ENCODE results near the gene TSHZ1. TPM values are rescaled to one million over a fixed set of nuclear protein-coding genes. Genes with fewer than 3 reads are reported as not detected.

Gene TSHZ1
- total and polyA plus RNA-seq, 8 donors: 13.3 to 38.5 (median 31.7) TPM

DNA sequence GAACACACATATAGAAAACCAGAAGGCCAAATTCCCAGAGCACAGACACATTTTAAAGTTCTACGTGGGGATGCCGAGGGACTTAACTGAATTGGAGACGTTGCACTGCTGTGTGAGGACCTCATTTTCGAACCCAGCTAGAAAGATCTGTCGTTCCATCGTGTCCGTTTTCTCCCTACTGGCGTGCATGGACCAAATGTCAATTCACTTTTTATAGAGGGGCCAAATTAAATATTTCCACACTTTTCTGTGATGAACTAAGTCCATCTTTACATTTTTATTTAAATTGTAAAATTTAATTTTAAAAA, 692 bp upstream of the TSHZ1 start:
- H3K4me3 ChIP-seq: peak overlapping the region; percentile 76 to 93
- peak overlapping the region; percentile 95 to 98 for H3K27ac ChIP-seq
- intact Hi-C loops (cut with DNase I): no loop called here
- TF ChIP-seq CTCF (IDR thresholded peaks at IDR 0.05): no peak
- peaks cover 9 to 63% of the 10 kb centered on the region in 2 donors for H3K4me1 ChIP-seq
- H3K9me3 ChIP-seq: no peaks in the 10 kb centered on the region
- DNase-seq (no peak), ATAC-seq (no peak)
- H3K27me3 ChIP-seq: peaks cover 0 to 14% of the 10 kb centered on the region in 2 donors
- H3K36me3 ChIP-seq: no peaks in the 10 kb centered on the region

DNA sequence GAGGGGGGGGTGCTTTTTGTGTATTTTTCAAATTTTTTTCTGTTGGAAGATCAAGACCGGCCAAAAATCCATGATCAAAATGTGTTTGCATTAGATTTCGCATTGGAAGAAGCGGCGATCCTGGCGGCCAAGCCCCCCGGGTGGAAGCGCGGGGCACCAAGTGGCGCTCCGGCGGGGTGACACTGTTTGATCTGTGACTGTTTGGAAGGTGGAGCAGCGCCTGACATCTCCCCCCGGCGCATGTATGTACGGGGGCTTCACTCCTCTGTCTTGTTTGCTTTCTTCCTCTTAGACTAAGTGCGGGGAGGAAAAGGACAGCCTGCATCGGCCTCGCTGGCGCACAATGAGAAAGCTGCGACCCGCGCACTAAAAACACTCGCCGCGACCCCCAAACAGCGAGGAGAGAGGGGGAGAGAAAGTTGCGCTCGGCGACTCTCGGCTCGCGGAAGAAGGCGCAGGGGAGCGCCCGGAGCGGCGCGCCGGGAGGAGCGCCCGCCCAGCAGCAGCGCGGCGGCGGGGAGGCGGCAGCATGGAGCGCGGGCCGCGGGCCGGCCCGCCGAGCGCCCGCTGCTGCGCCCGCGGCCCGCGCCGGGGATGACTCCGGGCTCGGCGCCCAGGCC, 515 bp downstream of the TSHZ1 start:
- ATAC-seq: no peak
- intact Hi-C loops (cut with DNase I): no loop called here
- H3K36me3 ChIP-seq: no peaks in the 10 kb centered on the region

GRCh38 chr18:75211626-75211952, 992 bp downstream of the TSHZ1 start:
- no peak for TF ChIP-seq CTCF (IDR thresholded peaks at IDR 0.05)
- DNase-seq (no peak), ATAC-seq (no peak)
- H3K27ac ChIP-seq: peak overlapping the region; percentile 58 to 70
- peak overlapping the region; percentile 65 to 70 for H3K4me3 ChIP-seq
- H3K27me3 ChIP-seq: no peaks in the 10 kb centered on the region
- H3K36me3 ChIP-seq: no peaks in the 10 kb centered on the region
- intact Hi-C loops (cut with DNase I): no loop called here
- no peaks in the 10 kb centered on the region for H3K9me3 ChIP-seq
- peaks cover 8 to 64% of the 10 kb centered on the region in 2 donors for H3K4me1 ChIP-seq

More for the DNA sequence above, 515 bp downstream of the TSHZ1 start:
- no peak for TF ChIP-seq CTCF (IDR thresholded peaks at IDR 0.05)
- Histone ChIP-seq H3K27me3 (peaks cover 0 to 2% of the 10 kb centered on the region in 2 donors), H3K4me3 (peak overlapping the region; percentile 76 to 93), H3K9me3 (no peaks in the 10 kb centered on the region), H3K27ac (peak overlapping the region; percentile 95 to 98), H3K4me1 (peaks cover 9 to 63% of the 10 kb centered on the region in 2 donors)
- DNase-seq: peak in 1 of 4 donors; percentile 83

DNA sequence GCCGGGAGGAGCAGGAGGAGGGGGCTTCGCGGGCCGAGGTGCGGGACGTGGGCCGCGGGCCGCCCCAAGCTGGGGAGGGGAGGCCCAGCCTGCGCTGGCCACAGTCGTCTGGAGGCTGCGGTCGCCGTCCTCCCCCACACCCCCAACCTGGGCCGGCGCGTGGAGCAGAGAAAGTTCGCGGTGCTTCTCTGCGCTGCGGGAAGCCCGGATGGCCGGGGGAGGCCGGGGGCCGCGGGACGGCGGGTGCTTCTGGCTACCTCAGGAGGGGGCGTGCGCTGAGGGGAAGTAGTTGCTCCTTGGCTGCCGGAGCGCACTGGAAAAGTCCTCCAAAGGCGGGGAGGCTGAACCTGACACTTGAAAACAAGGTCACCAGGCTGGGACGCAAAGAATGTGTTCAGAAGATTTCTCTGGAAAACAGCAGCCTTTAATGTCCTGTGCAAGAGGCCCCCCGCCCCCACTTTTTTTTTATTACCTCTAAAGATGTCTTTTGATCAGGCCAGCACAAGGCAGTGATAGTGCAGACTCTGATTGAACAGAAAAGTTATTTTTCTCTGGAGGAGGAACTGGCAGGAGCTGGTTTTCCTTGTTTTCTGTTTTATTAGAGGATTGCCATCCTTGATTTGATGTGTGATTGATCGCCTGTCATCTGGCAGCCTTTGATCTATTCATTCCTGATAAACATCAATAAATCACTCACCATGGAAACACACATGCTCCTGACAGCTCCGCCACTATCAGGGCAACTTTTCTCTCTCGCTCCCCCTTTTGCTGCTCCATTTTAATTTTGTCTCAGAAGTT, 1.6 kb downstream of the TSHZ1 start:
- DNase-seq: peak in 2 of 4 donors; percentile 67 to 86
- H3K27me3 ChIP-seq: no peaks in the 10 kb centered on the region
- peak overlapping the region; percentile 58 to 70 for H3K27ac ChIP-seq
- TF ChIP-seq CTCF (IDR thresholded peaks at IDR 0.05): no peak
- H3K36me3 ChIP-seq: no peaks in the 10 kb centered on the region
- H3K4me1 ChIP-seq: peaks cover 3 to 59% of the 10 kb centered on the region in 2 donors
- no peaks in the 10 kb centered on the region for H3K9me3 ChIP-seq
- peak; percentile 2 for ATAC-seq
- peak overlapping the region; percentile 65 to 70 for H3K4me3 ChIP-seq
- intact Hi-C loops (cut with DNase I): no loop called here

GRCh38 chr18:75212751-75213090, 2.1 kb downstream of the TSHZ1 start:
- DNase-seq: no peak
- ATAC-seq: no peak
- Histone ChIP-seq H3K4me3 (peak overlapping the region; percentile 65 to 70), H3K27ac (no peak overlapping the region), H3K9me3 (no peaks in the 10 kb centered on the region), H3K27me3 (no peaks in the 10 kb centered on the region), H3K4me1 (peaks cover 0 to 54% of the 10 kb centered on the region in 2 donors), H3K36me3 (no peaks in the 10 kb centered on the region)
- no peak for TF ChIP-seq CTCF (IDR thresholded peaks at IDR 0.05)
- intact Hi-C loops (cut with DNase I): no loop called here

Measured in left lung (tissue), 10 donors.